Small intestine (tissue), 7 donors: ENCODE measurements around the gene NCOR1. TPM values are rescaled to one million over a fixed set of nuclear protein-coding genes. Genes with fewer than 3 reads are reported as not detected.
"Not testable (repeated sequence)": the region's sequence is repeated elsewhere in the genome, so short reads cannot be mapped to it uniquely, and the experiment has no call there.

Experiments used
- DNase-seq, 2 donors: peaks; one replicate each; pipeline versions ENCODE4 v3.0.0 to v3.0.0-alpha.2; 2013
- FAIRE-seq: peaks from 2 replicates; lab custom pipeline; 2012; peaks lifted over from hg19 to GRCh38; lab: Jason Lieb, UNC
- H3K27ac ChIP-seq, 3 donors: one replicate each; pipeline ENCODE4 v1.5.1; 2013; ENCODE audit warnings: low read length in 2 of 3, mild to moderate bottlenecking in 2 of 3, control low read depth in 1 of 3, inconsistent platforms in 1 of 3, low read depth in 1 of 3, moderate library complexity in 1 of 3
- H3K27me3 ChIP-seq, 3 donors: one replicate each; pipeline ENCODE4 v1.6.1; 2013; ENCODE audit warnings: low read length in 3 of 3, inconsistent platforms in 1 of 3; ENCODE audit not compliant: control insufficient read depth in 3 of 3, insufficient read depth in 3 of 3
- H3K36me3 ChIP-seq, 3 donors: one replicate each; pipeline ENCODE4 v1.6.1; 2013; ENCODE audit warnings: low read length in 3 of 3, inconsistent platforms in 1 of 3, low read depth in 1 of 3, mild to moderate bottlenecking in 1 of 3, moderate library complexity in 1 of 3; ENCODE audit not compliant: control insufficient read depth in 3 of 3, insufficient read depth in 2 of 3
- H3K4me1 ChIP-seq, 3 donors: one replicate each; pipeline ENCODE4 v1.6.1; 2013; ENCODE audit warnings: low read length in 2 of 3, inconsistent platforms in 1 of 3, low read depth in 1 of 3, mild to moderate bottlenecking in 1 of 3, moderate library complexity in 1 of 3; ENCODE audit not compliant: control insufficient read depth in 3 of 3, insufficient read depth in 2 of 3
- H3K4me3 ChIP-seq, 3 donors: one replicate each; pipeline ENCODE4 v1.5.1; 2013; ENCODE audit warnings: low read length in 3 of 3, control low read depth in 1 of 3, inconsistent platforms in 1 of 3, low read depth in 1 of 3, mild to moderate bottlenecking in 1 of 3, moderate library complexity in 1 of 3
- H3K9me3 ChIP-seq, 2 donors: one replicate each; pipeline ENCODE4 v1.6.1; 2013; ENCODE audit warnings: low read depth in 1 of 2, low read length in 1 of 2; ENCODE audit not compliant: control insufficient read depth in 2 of 2, insufficient read depth in 1 of 2
- WGBS, 3 donors: extraction: QIAGEN DNeasy Blood & Tissue Kit; methylation state at CpG; one replicate each; pipeline ENCODE4 v1.1.7; 2013; 5-methylcytosine and 5-hydroxymethylcytosine counted together
- polyA plus RNA-seq, 4 donors: library from polyadenylated mRNA; stranded (reverse) in 3 of 4; unstranded in 1 of 4; fragments of 200-250 nt in 3 of 4; fragments of 120-200 nt in 1 of 4; gene quantifications; one replicate each; pipeline versions ENCODE4 v1.2.1 to v1.2.3, GENCODE V29; 2013
- donor health status: healthy with polysubstance abuse.
- donor health status: control.
- donor health status: control.
- donor health status: Bipolar disorder and iron deficiency.
- donor health status: healthy.

Gene NCOR1
- polyA plus RNA-seq, 4 donors, result 69.3 to 227 (median 157) TPM

DNA sequence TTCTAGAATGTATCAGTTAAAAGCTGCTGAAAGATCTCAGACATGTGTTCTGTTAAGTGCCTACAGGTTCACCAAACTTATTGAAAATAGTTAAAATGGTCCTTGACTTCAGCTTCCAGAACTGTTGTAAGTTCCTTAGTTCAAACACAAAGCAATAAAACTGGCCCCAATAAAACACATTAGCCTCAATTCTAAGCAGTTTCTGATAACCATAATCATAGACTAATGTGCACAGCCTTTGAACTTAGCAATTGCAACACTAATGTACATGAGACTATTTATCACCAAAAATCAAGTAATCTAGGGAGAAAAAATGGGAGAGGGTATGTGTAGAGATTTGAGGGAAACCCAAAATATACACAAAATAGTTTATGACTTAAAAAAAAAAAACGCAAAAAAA is 17.1 kb upstream of the NCOR1 start:
- Histone ChIP-seq H3K36me3 (peaks cover 0 to 21% (median 2%) of the 10 kb centered on the region in 3 donors), H3K4me1 (peaks cover 0 to 24% (median 4%) of the 10 kb centered on the region in 3 donors), H3K27ac (peak overlapping the region in 2 of 3 donors; percentile 4 to 70), H3K27me3 (no peaks in the 10 kb centered on the region), H3K9me3 (no peaks in the 10 kb centered on the region), H3K4me3 (no peak overlapping the region)
- DNase-seq (peak; percentile 79 to 85), FAIRE-seq (no peak)
- 18 to 75% (median 52%) methylated on average over 1 of the region's 1 CpG for WGBS, 3 donors

DNA sequence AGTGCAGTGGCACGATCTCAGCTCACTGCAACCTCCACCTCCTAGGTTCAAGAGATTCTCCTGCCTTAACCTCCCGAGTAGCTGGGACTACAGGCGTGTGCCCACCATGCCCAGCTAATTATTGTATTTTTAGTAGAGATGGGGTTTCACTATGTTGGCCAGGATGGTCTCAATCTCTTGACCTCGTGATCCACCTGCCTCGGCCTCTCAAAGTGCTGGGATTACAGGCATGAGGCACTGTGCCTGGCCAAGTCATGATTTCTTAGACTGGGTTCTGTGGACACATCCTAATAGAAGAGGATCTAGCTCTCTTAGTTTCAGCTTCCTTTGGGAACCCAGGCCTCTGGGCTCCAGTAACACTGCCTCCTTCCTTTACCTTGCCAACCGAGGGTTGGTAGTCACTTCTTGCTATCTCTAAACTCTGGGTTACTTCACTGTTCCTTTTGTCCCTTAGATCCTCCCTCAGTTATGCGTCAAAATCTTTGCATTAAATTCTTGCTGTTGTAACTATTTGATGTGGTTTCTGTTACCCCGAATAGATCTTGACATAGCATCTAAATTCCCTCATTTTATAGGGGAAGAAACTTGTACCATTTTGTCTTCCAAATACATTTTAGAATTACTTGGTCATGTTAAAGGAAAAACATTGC is 14.7 kb upstream of the NCOR1 start:
- not testable (repeated sequence) for H3K4me3 ChIP-seq, FAIRE-seq, H3K27me3 ChIP-seq, H3K9me3 ChIP-seq, DNase-seq, H3K27ac ChIP-seq
- peaks cover 0 to 24% (median 4%) of the 10 kb centered on the region in 3 donors for H3K4me1 ChIP-seq
- WGBS, 3 donors, result 70 to 84% (median 84%) methylated on average over 8 of the region's 8 CpGs
- H3K36me3 ChIP-seq, result peaks cover 0 to 18% (median 2%) of the 10 kb centered on the region in 3 donors

DNA sequence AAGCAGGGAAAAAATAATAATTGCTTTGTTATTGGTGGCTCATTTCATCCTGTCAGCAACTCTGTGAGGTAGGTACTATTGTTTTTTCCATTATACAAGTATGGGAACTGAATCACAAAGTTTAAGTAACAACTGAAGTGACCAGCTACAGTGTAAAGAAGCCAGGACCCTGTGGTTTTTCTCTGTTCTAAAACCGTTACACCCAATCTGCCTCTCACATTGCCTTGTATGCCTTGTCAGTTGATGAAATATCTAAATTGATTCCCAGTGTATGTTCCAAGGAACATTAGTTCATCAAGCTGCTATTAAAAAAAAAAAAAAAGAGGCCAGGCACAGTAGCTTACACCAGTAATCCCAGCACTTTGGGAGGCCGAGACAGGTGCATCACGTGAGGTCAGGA is 7.1 kb upstream of the NCOR1 start:
- Histone ChIP-seq H3K9me3 (no peaks in the 10 kb centered on the region), H3K27ac (no peak overlapping the region), H3K4me3 (no peak overlapping the region), H3K4me1 (no peaks in the 10 kb centered on the region), H3K27me3 (no peaks in the 10 kb centered on the region), H3K36me3 (peaks cover 0 to 29% (median 0%) of the 10 kb centered on the region in 3 donors)
- FAIRE-seq, result no peak
- WGBS, 3 donors, result 91 to 95% (median 92%) methylated on average over 3 of the region's 3 CpGs
- no peak for DNase-seq

DNA sequence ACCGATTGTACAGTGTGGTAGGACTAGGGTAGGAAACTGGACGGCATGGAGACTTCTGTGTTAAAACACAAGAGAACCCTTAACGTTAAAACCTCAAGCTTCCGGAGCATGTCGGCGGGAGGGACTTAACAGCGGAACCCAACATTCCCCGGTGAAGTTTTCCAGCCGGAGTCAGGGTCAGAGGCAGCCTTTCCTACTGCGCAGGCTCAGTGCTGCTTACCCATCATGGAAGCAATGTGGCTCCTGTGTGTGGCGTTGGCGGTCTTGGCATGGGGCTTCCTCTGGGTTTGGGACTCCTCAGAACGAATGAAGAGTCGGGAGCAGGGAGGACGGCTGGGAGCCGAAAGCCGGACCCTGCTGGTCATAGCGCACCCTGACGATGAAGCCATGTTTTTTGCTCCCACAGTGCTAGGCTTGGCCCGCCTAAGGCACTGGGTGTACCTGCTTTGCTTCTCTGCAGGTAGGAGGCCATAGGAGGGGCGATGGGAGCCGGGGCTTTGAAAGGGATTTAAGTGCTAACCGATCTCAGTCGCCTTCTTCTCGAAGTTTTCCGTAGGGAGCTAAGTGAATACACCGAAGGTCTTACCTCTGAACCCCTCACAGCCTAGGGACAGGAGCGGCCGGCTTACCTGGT is 1.8 kb upstream of the NCOR1 start, which contains the start of gene PIGL:
TSS of gene PIGL (plus strand) at position 209 of the 634 bp plus-strand sequence. CDS start at position 226, 17 bp downstream.
- no peak for FAIRE-seq
- peaks cover 3 to 12% (median 6%) of the 10 kb centered on the region in 3 donors for H3K4me1 ChIP-seq
- peaks cover 0 to 12% (median 0%) of the 10 kb centered on the region in 3 donors for H3K36me3 ChIP-seq
- DNase-seq, result peak; percentile 95 to 96
- H3K27me3 ChIP-seq, result no peaks in the 10 kb centered on the region
- peak within 1 kb of the TSS; percentile 80 to 92 (median 82) for H3K4me3 ChIP-seq
- H3K9me3 ChIP-seq, result no peaks in the 10 kb centered on the region
- WGBS, 3 donors, result 0% methylated on average over 29 of the region's 29 CpGs
- peak within 1 kb of the TSS; percentile 97 for H3K27ac ChIP-seq

DNA sequence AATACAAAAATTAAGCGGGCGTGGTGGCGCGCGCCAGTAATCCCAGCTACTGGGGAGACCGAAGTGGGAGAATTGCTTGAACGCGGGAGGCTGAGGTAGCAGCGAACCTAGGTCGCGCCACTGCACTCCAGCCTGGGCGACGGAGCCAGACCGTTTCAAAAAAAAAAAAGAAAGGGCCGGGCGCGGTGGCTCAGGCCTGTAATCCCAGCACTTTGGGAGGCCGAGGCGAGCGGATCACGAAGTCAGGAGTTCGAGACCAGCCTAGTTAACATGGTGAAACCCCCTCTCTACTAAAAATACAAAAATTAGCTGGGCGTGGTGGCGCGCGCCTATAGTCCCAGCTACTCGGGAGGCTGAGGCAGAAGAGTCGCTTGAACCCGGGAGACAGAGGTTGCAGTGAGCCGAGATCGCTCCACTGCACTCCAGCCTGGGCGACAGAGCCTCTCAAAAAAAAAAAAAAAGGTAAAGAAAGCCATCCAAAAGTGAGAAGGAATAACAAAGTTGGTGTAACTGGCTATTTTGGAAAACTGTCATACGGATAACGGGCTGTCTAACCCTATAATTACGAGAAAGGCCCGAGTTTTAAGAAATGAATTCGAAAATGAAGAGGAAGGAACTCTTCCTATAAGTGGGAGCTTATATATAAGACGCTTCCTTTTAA is 1.1 kb upstream of the NCOR1 start:
- H3K9me3 ChIP-seq, H3K27me3 ChIP-seq, FAIRE-seq, DNase-seq: not testable (repeated sequence)
- Histone ChIP-seq H3K27ac (peak overlapping the region; percentile 97), H3K4me3 (peak overlapping the region; percentile 80 to 92 (median 82)), H3K4me1 (peaks cover 3 to 12% (median 6%) of the 10 kb centered on the region in 3 donors), H3K36me3 (peaks cover 0 to 12% (median 0%) of the 10 kb centered on the region in 3 donors)
- 76 to 78% (median 77%) methylated on average over 38 of the region's 38 CpGs for WGBS, 3 donors

DNA sequence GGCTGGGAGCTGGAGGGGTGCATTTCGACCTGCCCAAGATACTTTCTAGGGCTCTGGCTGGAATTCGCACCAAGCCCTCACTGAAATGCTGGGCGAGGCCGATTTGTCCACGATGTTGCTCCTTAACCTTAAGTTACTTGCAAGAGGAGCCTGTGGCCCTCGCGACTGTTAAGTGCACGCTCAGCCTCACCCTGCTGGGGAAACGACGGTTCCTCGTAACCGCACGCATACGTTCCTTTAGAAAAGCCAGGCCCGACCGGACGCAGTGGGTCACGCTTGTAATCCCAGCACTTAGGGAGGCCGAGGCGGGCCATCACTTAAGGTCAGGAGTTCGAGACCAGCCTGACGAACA is 607 bp upstream of the NCOR1 start:
- DNase-seq (peak in 1 of 2 donors; percentile 63), FAIRE-seq (no peak)
- Histone ChIP-seq H3K27ac (peak overlapping the region; percentile 97), H3K4me3 (peak overlapping the region; percentile 79 to 92 (median 80)), H3K36me3 (peaks cover 0 to 12% (median 0%) of the 10 kb centered on the region in 3 donors), H3K9me3 (no peaks in the 10 kb centered on the region), H3K27me3 (no peaks in the 10 kb centered on the region), H3K4me1 (peaks cover 6 to 12% (median 6%) of the 10 kb centered on the region in 3 donors)
- 25 to 37% (median 25%) methylated on average over 22 of the region's 22 CpGs for WGBS, 3 donors

DNA sequence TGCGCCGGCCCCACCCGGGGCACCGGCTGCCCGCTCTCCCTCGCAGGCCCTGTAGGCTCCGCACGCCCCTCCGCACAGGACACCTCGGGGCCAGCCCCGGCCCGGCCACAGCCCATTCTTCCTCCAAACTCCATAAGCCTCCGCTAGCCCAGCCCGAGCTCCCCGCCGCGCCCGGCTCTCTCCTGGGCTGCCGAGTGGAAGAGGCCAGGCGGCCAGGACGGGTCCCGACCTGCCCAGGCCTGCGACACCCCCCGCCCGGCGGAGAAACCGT is 397 bp downstream of the NCOR1 start:
- FAIRE-seq, result no peak
- WGBS, 3 donors, result 0 to 1% (median 1%) methylated on average over 23 to 27 of the region's 27 CpGs
- peaks cover 6 to 12% (median 6%) of the 10 kb centered on the region in 3 donors for H3K4me1 ChIP-seq

DNA sequence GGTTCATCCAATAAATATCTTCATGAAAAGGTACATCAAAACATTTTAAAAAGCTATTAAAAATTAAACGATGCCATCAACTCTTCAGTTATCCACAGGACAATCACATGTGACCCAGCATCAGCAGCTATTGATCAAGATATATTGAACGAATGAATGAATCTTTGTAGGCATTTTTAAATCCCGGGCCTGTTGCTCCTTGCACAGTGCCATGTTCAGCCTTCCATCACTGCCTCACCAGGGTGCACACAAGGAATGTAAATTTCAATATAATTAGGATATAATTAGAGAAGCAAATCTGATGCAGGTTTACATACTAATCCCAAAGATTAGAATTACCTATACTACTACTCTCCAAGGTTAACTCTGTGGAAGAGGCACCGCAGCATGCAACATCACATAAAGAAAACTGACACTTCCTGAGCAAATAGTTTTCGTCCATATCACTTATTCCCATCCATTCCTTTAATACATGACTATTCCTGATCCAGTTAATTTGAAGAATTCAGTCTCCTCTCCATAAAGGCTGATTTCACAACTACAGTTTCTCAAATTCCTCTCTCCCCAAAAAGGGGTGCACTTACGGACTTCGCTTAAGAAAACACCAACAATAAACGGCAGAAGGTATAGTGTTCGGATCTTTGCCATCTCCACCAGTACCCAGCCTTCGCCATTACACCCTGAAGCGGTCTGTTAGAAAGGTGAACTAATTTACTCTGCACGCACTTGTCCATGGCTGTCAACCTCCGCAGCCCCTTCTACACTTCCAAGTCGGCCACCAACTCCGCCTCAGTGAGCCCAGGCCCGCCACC is 938 bp downstream of the NCOR1 start:
- H3K27ac ChIP-seq, result peak overlapping the region; percentile 97
- WGBS, 3 donors, result 2 to 4% (median 4%) methylated on average over 16 of the region's 16 CpGs
- H3K9me3 ChIP-seq, result no peaks in the 10 kb centered on the region
- peak overlapping the region; percentile 79 to 92 (median 80) for H3K4me3 ChIP-seq
- H3K36me3 ChIP-seq, result peaks cover 0 to 7% (median 0%) of the 10 kb centered on the region in 3 donors
- H3K27me3 ChIP-seq, result no peaks in the 10 kb centered on the region
- H3K4me1 ChIP-seq, result peaks cover 6 to 12% (median 6%) of the 10 kb centered on the region in 3 donors
- FAIRE-seq, result no peak
- peak in 1 of 2 donors; percentile 40 for DNase-seq

More for the DNA sequence above, 397 bp downstream of the NCOR1 start:
- Histone ChIP-seq H3K27me3 (no peaks in the 10 kb centered on the region), H3K4me3 (peak overlapping the region; percentile 79 to 92 (median 80)), H3K36me3 (peaks cover 0 to 10% (median 0%) of the 10 kb centered on the region in 3 donors), H3K9me3 (no peaks in the 10 kb centered on the region), H3K27ac (peak overlapping the region; percentile 97)
- no peak for DNase-seq
